IMR-90 (cell line): ENCODE data around the gene CEP126. TPM values are rescaled to one million over a fixed set of nuclear protein-coding genes. Genes with fewer than 3 reads are reported as not detected.

Source experiments
- ATAC-seq: fragments of 200-7000 bp; cut with Tn5 transposase; 2 replicates; pipeline ENCODE4 v1.9.1; 2020; ENCODE audit warnings: low read depth, mild to moderate bottlenecking, moderate library complexity
- BruUV-seq: library from RNA; stranded (reverse); fragments of 400-500 nt; replicated peaks from 2 replicates; lab custom pipeline; 2021; lab: Mats Ljungman, UMichigan
- CTCF ChIA-PET: fragments of 300-600 bp; formaldehyde crosslinking; extraction: SDS; loops from one replicate; lab custom pipeline; 2021; ENCODE audit warnings: antibody characterized with exemption; lab: Yijun Ruan, JAX
- POLR2A ChIA-PET: fragments of 300-600 bp; sonication (Branson Sonifier 250); formaldehyde crosslinking; loops from one replicate; lab custom pipeline; 2022; ENCODE audit warnings: antibody characterized with exemption; ENCODE audit not compliant: unreplicated experiment; lab: Charles Lee
- DNase-seq: peaks from one replicate; pipeline ENCODE4 v3.0.0; 2013
- H2AFZ ChIP-seq: replicated peaks from 2 replicates; pipeline ENCODE3; 2013; ENCODE audit warnings: low read length, mild to moderate bottlenecking; ENCODE audit not compliant: poor library complexity
- H2AK5ac ChIP-seq: 2 replicates; pipeline ENCODE4 v1.6.1; 2013; ENCODE audit warnings: low read depth, low read length, inconsistent platforms
- H2AK9ac ChIP-seq: replicated peaks from 2 replicates; pipeline ENCODE3; 2013; ENCODE audit warnings: mild to moderate bottlenecking, low read depth, low read length, moderate library complexity; ENCODE audit not compliant: poor library complexity
- H2BK120ac ChIP-seq: 2 replicates; pipeline ENCODE4 v1.6.1; 2013; ENCODE audit warnings: low read depth, low read length, inconsistent platforms
- H2BK15ac ChIP-seq: 3 replicates; pipeline ENCODE4 v1.6.1; 2013; ENCODE audit warnings: low read depth, low read length, inconsistent platforms
- H2BK20ac ChIP-seq: 2 replicates; pipeline ENCODE4 v1.6.1; 2013; ENCODE audit warnings: low read depth, mild to moderate bottlenecking, inconsistent platforms, low read length, moderate library complexity
- H2BK5ac ChIP-seq: 2 replicates; pipeline ENCODE4 v1.6.1; 2013; ENCODE audit warnings: mild to moderate bottlenecking, low read depth, low read length, inconsistent platforms; ENCODE audit not compliant: poor library complexity, severe bottlenecking
- H3K14ac ChIP-seq: replicated peaks from 2 replicates; pipeline ENCODE4 v1.6.1; 2013; ENCODE audit warnings: low read depth, low read length, inconsistent platforms
- H3K18ac ChIP-seq: 2 replicates; pipeline ENCODE4 v1.6.1; 2013; ENCODE audit warnings: low read depth, low read length, control low read depth
- H3K23ac ChIP-seq: 2 replicates; pipeline ENCODE4 v1.6.1; 2013; ENCODE audit warnings: low read depth, low read length, inconsistent platforms
- H3K27ac ChIP-seq: 2 replicates; pipeline ENCODE4 v1.5.1; 2013; ENCODE audit warnings: mild to moderate bottlenecking, control low read depth, low read length; ENCODE audit not compliant: insufficient read depth
- H3K27me3 ChIP-seq: 2 replicates; pipeline ENCODE4 v1.6.1; 2013; ENCODE audit warnings: low read length; ENCODE audit not compliant: control insufficient read depth, insufficient read depth
- H3K36me3 ChIP-seq: 2 replicates; pipeline ENCODE4 v1.6.1; 2013; ENCODE audit warnings: low read length, mixed read lengths; ENCODE audit not compliant: control insufficient read depth, insufficient read depth
- H3K4ac ChIP-seq: 2 replicates; pipeline ENCODE4 v1.6.1; 2013; ENCODE audit warnings: low read depth, low read length, inconsistent platforms
- H3K4me1 ChIP-seq: 2 replicates; pipeline ENCODE4 v1.6.1; 2013; ENCODE audit warnings: low read length, mixed read lengths; ENCODE audit not compliant: control insufficient read depth, insufficient read depth
- H3K4me2 ChIP-seq: 2 replicates; pipeline ENCODE4 v1.6.1; 2013; ENCODE audit warnings: low read depth, mild to moderate bottlenecking, control low read depth, low read length, moderate library complexity
- H3K4me3 ChIP-seq: 2 replicates; pipeline ENCODE4 v1.5.1; 2013; ENCODE audit warnings: low read depth, mild to moderate bottlenecking, control low read depth, low read length, moderate library complexity; ENCODE audit not compliant: insufficient read depth
- H3K56ac ChIP-seq: 2 replicates; pipeline ENCODE4 v1.6.1; 2013; ENCODE audit warnings: low read length, inconsistent platforms; ENCODE audit not compliant: insufficient read depth; ENCODE audit errors: extremely low read depth
- H3K79me1 ChIP-seq, 2 experiments: 2 replicates each; pipeline ENCODE4 v1.6.1; 2013; ENCODE audit warnings: low read length in 2 of 2, inconsistent platforms in 1 of 2, low read depth in 1 of 2
- H3K9ac ChIP-seq: 2 replicates; pipeline ENCODE4 v1.6.1; 2013; ENCODE audit warnings: low read depth, low read length, control low read depth
- H3K9me1 ChIP-seq: 2 replicates; pipeline ENCODE4 v1.6.1; 2013; ENCODE audit warnings: low read length, inconsistent platforms; ENCODE audit not compliant: insufficient read depth
- H3K9me3 ChIP-seq: 2 replicates; pipeline ENCODE4 v1.6.1; 2013; ENCODE audit warnings: low read length; ENCODE audit not compliant: control insufficient read depth, insufficient read depth
- H4K20me1 ChIP-seq: 2 replicates; pipeline ENCODE4 v1.6.1; 2013; ENCODE audit warnings: low read length, inconsistent platforms; ENCODE audit not compliant: insufficient read depth
- H4K5ac ChIP-seq: 2 replicates; pipeline ENCODE4 v1.6.1; 2013; ENCODE audit warnings: mild to moderate bottlenecking, low read depth, low read length, control low read depth
- H4K8ac ChIP-seq, 2 experiments: 2 replicates each; pipeline ENCODE4 v1.6.1; 2013; ENCODE audit warnings: low read depth in 2 of 2, low read length in 2 of 2, control low read depth in 1 of 2, inconsistent platforms in 1 of 2
- H4K91ac ChIP-seq: 2 replicates; pipeline ENCODE4 v1.6.1; 2013; ENCODE audit warnings: low read depth, low read length, inconsistent platforms; ENCODE audit not compliant: insufficient read depth
- MXI1 ChIP-seq: IDR thresholded peaks from 2 replicates; pipeline ENCODE4 v1.6.1; 2012; ENCODE audit warnings: low read depth, mild to moderate bottlenecking, low read length, moderate library complexity, borderline replicate concordance
- POLR2A ChIP-seq: IDR thresholded peaks from 2 replicates; pipeline ENCODE4 v1.6.1; 2012; ENCODE audit warnings: mild to moderate bottlenecking, low read depth, low read length
- RAD21 ChIP-seq: IDR thresholded peaks from 2 replicates; pipeline ENCODE4 v1.6.1; 2012; ENCODE audit warnings: low read length, improper control_type of control experiment
- SMC3 ChIP-seq: fragments of 150-350 bp; IDR thresholded peaks from 2 replicates; pipeline ENCODE4 v1.6.1; 2016; ENCODE audit warnings: low read depth, mild to moderate bottlenecking, antibody characterized with exemption, low read length, moderate library complexity
- WGBS, 2 experiments: methylation state at CpG; one replicate each; pipeline versions ENCODE4 v1.1.5 to v1.1.7; 2013; ENCODE audit warnings: missing lambda C conversion rate in 2 of 2; ENCODE audit not compliant: insufficient read length in 1 of 2; ENCODE audit errors: extremely low coverage in 2 of 2; 5-methylcytosine and 5-hydroxymethylcytosine counted together
- dilution Hi-C: fragments of 300-500 bp; cut with HindIII; formaldehyde crosslinking; loops from one replicate; pipeline ENCODE4 v1.14.3; 2018; ENCODE audit warnings: low sequenced_read_pairs; ENCODE audit not compliant: unreplicated experiment
- in situ Hi-C: fragments of 300-500 bp; cut with MboI; formaldehyde crosslinking; loops from 3 replicates; pipeline ENCODE4 v1.14.3; 2019; ENCODE audit warnings: low sequenced_read_pairs, inconsistent platforms, mixed read lengths
- intact Hi-C: fragments of 100-400 bp; cut with micrococcal nuclease; formaldehyde crosslinking; loops from 2 replicates; pipeline ENCODE4 v1.10.0; 2022
- polyA plus RNA-seq, 3 experiments: library from polyadenylated mRNA; depleted of rRNA; stranded (reverse); fragments of >200 nt; gene quantifications; 2 replicates each; pipeline ENCODE4 v1.2.3, GENCODE V29; 2012; ENCODE audit warnings: low replicate concordance in 1 of 3
- total RNA-seq: library from RNA; depleted of rRNA; stranded (reverse); fragments of >200 nt; gene quantifications from 2 replicates; pipeline ENCODE4 v1.2.3, GENCODE V29; 2012
- TF ChIP-seq, protein P1 (sequence below): fragments of 150-350 bp; IDR thresholded peaks from 2 replicates; pipeline ENCODE4 v1.6.1; 2017; ENCODE audit warnings: mild to moderate bottlenecking, antibody characterized with exemption, low read length, low read depth
- TF ChIP-seq, protein P2 (sequence below): conservative IDR thresholded peaks from 2 replicates; pipeline ENCODE4 v1.5.1; 2012; ENCODE audit warnings: mild to moderate bottlenecking, low read depth, low read length, improper control_type of control experiment

Gene CEP126
- total and polyA plus RNA-seq, 2 of the 4 experiments (the other 2 are of a cell fraction): 0.72 to 1.4 TPM

DNA sequence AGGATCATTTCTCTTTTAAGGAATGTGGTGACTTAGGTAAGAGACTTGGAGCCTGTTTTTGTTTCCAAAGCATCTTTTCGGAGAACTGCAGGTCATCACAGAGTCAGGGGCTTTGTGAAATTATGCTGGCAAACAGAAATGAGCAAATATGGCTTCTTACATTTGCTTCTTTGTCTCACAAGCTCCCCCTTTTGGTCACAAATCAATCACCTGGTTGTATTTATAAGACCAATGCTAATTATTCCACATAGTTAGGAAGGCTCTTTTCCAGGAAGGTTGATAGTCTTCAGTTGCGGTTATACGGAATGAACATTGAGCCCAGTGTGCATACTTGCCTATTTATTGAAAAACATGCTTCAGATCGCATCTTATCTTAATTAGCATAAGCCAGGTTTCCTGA is 34.6 kb upstream of the CEP126 start:
- Histone ChIP-seq H3K4me3 (no peak overlapping the region), H3K4me2 (no peak overlapping the region), H3K14ac (no peak overlapping the region), H2BK5ac (peak overlapping the region; percentile 34), H3K18ac (no peak overlapping the region; the same call in 1 of the 2 replicates), H3K9me1 (peaks cover 3% of the 10 kb centered on the region; the same call in 1 of the 2 replicates), H3K27me3 (no peaks in the 10 kb centered on the region), H2BK20ac (peak overlapping the region; percentile 43; the same call in 1 of the 2 replicates), H2BK120ac (peak overlapping the region; percentile 16; the same call in 1 of the 2 replicates), H3K27ac (no peak overlapping the region), H2AK9ac (no peak overlapping the region), H4K91ac (no peak overlapping the region), H2AK5ac (peak overlapping the region; percentile 27; the same call in 1 of the 2 replicates), H4K5ac (peak overlapping the region; percentile 91; the same call in 1 of the 2 replicates), H3K4me1 (no peaks in the 10 kb centered on the region; the same call in 1 of the 2 replicates), H4K20me1 (no peaks in the 10 kb centered on the region), H4K8ac (peak overlapping the region in 1 of 2 experiments; percentile 38; a peak in 1 of 4 replicates), H3K36me3 (no peaks in the 10 kb centered on the region), H2AFZ (no peak overlapping the region), H3K9me3 (no peaks in the 10 kb centered on the region), H3K4ac (peak overlapping the region; percentile 15; the same call in 1 of the 2 replicates), H3K56ac (no peak overlapping the region), H3K23ac (no peak overlapping the region), H2BK15ac (0 out of 3 replicates have a peak overlapping the region, but pooled peaks have one; percentile 51), H3K79me1 (no peaks in the 10 kb centered on the region), H3K9ac (no peak overlapping the region)
- no peak for TF ChIP-seq MXI1
- peak; percentile 45 for TF ChIP-seq RAD21
- TF ChIP-seq, protein P1, sequence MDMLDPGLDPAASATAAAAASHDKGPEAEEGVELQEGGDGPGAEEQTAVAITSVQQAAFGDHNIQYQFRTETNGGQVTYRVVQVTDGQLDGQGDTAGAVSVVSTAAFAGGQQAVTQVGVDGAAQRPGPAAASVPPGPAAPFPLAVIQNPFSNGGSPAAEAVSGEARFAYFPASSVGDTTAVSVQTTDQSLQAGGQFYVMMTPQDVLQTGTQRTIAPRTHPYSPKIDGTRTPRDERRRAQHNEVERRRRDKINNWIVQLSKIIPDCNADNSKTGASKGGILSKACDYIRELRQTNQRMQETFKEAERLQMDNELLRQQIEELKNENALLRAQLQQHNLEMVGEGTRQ: no peak
- peak; percentile 31; the same call in 1 of the 2 replicates for TF ChIP-seq SMC3
- TF ChIP-seq, protein P2, sequence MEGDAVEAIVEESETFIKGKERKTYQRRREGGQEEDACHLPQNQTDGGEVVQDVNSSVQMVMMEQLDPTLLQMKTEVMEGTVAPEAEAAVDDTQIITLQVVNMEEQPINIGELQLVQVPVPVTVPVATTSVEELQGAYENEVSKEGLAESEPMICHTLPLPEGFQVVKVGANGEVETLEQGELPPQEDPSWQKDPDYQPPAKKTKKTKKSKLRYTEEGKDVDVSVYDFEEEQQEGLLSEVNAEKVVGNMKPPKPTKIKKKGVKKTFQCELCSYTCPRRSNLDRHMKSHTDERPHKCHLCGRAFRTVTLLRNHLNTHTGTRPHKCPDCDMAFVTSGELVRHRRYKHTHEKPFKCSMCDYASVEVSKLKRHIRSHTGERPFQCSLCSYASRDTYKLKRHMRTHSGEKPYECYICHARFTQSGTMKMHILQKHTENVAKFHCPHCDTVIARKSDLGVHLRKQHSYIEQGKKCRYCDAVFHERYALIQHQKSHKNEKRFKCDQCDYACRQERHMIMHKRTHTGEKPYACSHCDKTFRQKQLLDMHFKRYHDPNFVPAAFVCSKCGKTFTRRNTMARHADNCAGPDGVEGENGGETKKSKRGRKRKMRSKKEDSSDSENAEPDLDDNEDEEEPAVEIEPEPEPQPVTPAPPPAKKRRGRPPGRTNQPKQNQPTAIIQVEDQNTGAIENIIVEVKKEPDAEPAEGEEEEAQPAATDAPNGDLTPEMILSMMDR: peak; percentile 53
- TF ChIP-seq POLR2A: no peak
- DNase-seq (peak; percentile 79), ATAC-seq (peak; percentile 35; the same call in 1 of the 2 replicates)
- dilution Hi-C loops (no loop called here), in situ Hi-C loops (no loop called here), intact Hi-C loops (no loop called here)
- WGBS, 2 experiments: 100% methylated on average over 1 of the region's 4 CpGs; no CpG with 5 or more reads in 1 of the 2 experiments
- BruUV-seq: no TSS peak
- CTCF ChIA-PET: interaction anchor here (0.6 to 1.9 kb wide), 9 partner anchors 11 to 75 kb away, joined by 3 to 13 read pairs (median 4); partner anchors contain the start of gene CEP126
- POLR2A ChIA-PET: no interaction called here
